ENCODE results near the gene XYLT2.

DNA sequence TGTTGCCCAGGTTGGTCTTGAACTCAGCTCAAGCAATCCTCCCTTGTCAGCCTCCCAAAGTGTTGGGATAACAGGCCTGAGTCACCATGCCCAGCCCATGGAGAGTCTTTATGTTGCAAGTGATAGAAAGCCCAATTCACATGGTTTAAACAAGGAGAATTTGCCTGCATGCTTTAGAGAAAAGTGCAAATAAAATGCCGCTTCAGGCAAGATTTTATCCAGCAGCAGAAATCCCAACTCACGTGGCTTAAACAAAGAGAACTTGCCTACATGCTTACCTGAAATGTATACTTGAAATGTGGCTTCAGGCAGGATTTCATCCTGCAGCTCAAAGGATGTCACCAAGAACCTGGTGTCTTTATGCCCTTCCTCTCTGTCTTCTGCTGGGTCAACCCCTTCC is 28.8 kb upstream of the XYLT2 start:
- TF ChIP-seq, protein P1, sequence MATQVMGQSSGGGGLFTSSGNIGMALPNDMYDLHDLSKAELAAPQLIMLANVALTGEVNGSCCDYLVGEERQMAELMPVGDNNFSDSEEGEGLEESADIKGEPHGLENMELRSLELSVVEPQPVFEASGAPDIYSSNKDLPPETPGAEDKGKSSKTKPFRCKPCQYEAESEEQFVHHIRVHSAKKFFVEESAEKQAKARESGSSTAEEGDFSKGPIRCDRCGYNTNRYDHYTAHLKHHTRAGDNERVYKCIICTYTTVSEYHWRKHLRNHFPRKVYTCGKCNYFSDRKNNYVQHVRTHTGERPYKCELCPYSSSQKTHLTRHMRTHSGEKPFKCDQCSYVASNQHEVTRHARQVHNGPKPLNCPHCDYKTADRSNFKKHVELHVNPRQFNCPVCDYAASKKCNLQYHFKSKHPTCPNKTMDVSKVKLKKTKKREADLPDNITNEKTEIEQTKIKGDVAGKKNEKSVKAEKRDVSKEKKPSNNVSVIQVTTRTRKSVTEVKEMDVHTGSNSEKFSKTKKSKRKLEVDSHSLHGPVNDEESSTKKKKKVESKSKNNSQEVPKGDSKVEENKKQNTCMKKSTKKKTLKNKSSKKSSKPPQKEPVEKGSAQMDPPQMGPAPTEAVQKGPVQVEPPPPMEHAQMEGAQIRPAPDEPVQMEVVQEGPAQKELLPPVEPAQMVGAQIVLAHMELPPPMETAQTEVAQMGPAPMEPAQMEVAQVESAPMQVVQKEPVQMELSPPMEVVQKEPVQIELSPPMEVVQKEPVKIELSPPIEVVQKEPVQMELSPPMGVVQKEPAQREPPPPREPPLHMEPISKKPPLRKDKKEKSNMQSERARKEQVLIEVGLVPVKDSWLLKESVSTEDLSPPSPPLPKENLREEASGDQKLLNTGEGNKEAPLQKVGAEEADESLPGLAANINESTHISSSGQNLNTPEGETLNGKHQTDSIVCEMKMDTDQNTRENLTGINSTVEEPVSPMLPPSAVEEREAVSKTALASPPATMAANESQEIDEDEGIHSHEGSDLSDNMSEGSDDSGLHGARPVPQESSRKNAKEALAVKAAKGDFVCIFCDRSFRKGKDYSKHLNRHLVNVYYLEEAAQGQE (IDR thresholded peaks at IDR 0.05; ENCODE audit: low read depth), result no peak
- TF ChIP-seq TCF12 (IDR thresholded peaks at IDR 0.05; ENCODE audit: low read depth) (no peak), CEBPB (IDR thresholded peaks at IDR 0.05) (no peak), EGR1 (IDR thresholded peaks at IDR 0.05) (no peak), EP300 (IDR thresholded peaks at IDR 0.05; ENCODE audit: borderline replicate concordance) (no peak), ZBTB7A (IDR thresholded peaks at IDR 0.05; ENCODE audit: low read depth) (no peak)
